Stimulated activated CD4-positive, alpha-beta T cell treated with anti-CD3 and anti-CD28 coated beads, Interleukin-15, amount 100 ng/mL, for 24 hours (primary cell): ENCODE data around the gene EPG5.
A peak's percentile ranks its signal among the peaks of the same experiment; 100 is the strongest.
"Not testable (repeated sequence)": the region's sequence is repeated elsewhere in the genome, so short reads cannot be mapped to it uniquely, and the experiment has no call there.

Source experiments
- DNase-seq: peaks from one replicate; pipeline ENCODE4 v3.0.0-alpha.2; 2020

The EPG5 gene

GRCh38 chr18:45836242-45837205 is 130.6 kb downstream of the EPG5 start:
- DNase-seq: no peak

- no peak for DNase-seq
Measured at GRCh38 chr18:45835057-45835636, 132.0 kb downstream of the EPG5 start.

GRCh38 chr18:45834306-45834705 is 132.8 kb downstream of the EPG5 start:
- DNase-seq: no peak

DNA sequence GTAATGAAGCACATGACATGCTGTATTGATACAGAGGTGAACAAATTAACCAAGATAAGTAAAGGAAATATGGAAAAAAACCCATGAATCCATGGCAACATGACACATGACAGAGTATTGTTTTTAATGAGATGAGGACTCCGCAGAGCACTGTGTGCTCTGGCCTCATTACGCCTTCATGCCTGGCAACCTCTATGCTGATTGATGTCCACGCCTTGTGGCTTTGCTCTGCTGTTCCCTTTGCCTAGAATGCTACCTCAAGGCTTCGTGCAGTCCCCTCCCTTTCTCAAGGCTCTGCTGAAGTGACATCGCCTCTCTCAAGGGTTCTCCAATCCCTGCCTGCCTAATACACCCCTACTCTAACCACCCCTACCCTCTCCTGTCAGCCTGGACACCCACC is 133.3 kb downstream of the EPG5 start:
- DNase-seq: no peak

GRCh38 chr18:45830917-45831316 is 136.2 kb downstream of the EPG5 start:
- DNase-seq: no peak

GRCh38 chr18:45829855-45830254 is 137.3 kb downstream of the EPG5 start:
- DNase-seq: no peak

GRCh38 chr18:45828917-45829811 is 138.0 kb downstream of the EPG5 start:
- DNase-seq: no peak

GRCh38 chr18:45826716-45827115 is 140.4 kb downstream of the EPG5 start:
- not testable (repeated sequence) for DNase-seq

DNA sequence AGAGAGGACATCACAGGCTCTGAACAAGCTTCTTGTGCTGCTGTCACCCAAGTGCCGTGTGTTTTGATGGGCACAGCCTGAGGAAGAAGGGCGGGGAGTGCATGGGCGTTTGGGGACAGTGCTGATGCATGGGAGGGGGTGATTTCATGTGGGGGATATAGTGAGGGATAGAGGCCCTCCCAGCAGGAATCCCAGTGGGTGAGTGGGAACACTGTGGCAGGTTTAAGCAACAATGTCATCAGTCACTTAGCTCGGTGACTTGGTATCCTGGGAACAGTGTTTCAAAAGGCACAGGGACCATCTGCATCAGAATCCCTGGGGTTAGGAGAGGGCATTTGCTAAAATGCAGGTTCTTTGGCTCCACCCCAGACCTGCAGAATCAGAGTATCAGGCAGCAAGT is 141.0 kb downstream of the EPG5 start:
- DNase-seq: no peak

GRCh38 chr18:45825258-45826044 is 141.7 kb downstream of the EPG5 start, which contains the start of gene SIGLEC15:
Gene SIGLEC15, plus strand, starts transcription at chr18:45825675. Its CDS starts 54 bp downstream, at chr18:45825729.
- no peak for DNase-seq

GRCh38 chr18:45821711-45822110 is 145.4 kb downstream of the EPG5 start:
- DNase-seq: no peak

- no peak for DNase-seq
Measured at GRCh38 chr18:45821026-45821425, 146.1 kb downstream of the EPG5 start.

DNA sequence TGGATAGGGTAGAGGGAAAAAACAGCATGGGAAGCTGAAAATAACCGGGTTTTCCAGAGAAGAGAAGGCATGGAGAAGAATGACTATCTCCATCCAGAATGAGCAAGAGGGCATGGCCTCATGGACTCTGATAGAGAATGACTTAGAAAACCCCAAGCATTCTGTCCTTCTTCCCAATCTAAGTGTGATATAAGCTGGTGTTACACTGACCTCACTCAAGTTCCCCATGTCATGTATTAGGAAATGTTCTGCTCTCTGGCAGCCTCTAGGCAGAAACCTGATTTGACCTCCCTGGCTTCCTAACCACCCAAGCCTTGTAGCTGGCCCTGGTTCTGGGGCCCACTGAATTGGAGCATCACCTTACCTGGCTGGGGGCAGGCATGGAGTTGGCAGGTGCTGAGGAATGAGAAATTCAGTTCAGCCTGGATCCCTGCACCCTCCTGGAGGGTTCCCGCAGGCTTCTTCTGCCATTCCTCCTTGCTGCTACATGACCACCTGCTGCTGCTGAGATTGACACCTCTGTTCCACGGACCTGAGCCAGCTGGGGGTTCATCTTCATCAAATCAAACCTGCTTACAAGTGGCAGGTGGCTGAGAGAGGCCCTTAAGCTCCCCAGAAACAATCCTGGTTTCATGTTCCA is 146.9 kb downstream of the EPG5 start:
- DNase-seq: no peak

DNA sequence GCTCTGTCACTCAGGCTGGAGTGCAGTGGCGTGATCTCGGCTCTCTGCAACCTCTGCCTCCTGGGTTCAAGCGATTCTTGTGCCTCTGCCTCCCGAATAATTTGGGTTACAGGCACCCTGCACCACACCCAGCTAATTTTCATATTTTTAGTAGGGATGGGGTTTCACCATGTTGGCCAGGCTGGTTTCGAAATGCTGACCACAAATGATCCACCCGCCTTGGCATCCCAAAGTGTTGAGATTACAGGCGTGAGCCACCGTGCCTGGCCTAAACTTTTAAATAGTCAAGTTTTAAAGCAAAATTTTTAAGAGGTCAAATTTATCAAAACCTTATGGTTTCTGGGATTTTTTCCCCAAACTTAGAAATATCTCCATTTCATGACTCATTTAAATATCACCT is 148.4 kb downstream of the EPG5 start:
- DNase-seq: not testable (repeated sequence)

DNA sequence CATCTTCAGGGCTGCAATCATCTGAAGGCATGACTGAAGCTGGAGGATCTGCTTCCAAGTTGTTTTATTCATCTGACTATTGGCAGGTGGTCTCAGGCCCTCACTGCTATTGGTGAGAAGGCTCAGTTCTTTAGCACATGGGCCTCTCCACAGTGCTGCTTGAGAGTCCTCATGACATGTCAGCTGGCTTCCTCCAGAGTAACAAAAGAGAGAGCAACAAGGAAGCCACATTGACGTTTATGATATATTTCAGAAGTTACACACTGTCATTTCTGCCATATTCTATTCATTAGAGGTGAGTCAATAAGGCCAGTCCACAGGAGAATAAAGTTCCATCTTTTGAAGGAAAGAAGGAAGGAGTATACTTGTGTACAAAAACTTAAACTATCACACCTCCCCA is 149.6 kb downstream of the EPG5 start:
- no peak for DNase-seq

- not testable (repeated sequence) for DNase-seq
Measured at GRCh38 chr18:45814733-45815132, 152.4 kb downstream of the EPG5 start.

DNA sequence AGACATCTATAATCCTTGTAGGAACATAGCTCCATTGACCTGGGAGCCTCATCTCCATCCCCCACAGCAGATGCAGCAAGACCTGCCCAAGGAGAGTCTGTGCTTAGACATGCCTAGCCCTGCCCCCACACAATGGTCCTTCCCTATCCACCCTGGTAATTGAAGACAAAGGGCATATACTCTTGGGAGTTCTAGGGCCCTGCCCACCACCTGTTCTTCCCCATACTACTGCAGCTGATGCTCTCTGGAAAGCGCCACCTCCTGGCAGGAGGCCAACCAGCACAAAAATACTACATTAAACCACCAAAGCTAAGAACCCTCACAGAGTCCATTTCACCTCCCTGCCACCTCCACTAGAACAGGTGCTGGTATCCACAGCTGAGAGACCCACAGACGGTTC is 160.0 kb downstream of the EPG5 start:
- DNase-seq: peak; percentile 41

- DNase-seq: no peak
Measured at GRCh38 chr18:45806226-45806625, 160.9 kb downstream of the EPG5 start.

DNA sequence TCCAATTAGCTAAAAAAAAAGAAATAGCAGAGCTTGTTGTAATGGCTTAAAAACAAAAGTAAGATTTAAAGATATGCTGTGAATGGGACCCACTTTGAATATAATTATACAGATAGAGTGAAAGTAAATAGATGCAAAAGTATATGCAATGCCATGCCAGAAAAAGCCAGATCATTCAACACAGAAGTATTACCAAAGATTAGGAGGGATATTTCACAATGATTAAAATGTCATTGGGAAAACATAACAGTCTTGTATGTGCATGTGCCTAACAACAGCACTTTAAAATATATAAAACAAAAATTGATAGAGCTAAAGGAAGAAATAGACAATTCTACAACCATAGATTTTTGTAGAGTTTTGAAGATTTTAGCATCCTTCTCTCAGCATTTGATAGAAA is 161.6 kb downstream of the EPG5 start:
- no peak for DNase-seq

DNA sequence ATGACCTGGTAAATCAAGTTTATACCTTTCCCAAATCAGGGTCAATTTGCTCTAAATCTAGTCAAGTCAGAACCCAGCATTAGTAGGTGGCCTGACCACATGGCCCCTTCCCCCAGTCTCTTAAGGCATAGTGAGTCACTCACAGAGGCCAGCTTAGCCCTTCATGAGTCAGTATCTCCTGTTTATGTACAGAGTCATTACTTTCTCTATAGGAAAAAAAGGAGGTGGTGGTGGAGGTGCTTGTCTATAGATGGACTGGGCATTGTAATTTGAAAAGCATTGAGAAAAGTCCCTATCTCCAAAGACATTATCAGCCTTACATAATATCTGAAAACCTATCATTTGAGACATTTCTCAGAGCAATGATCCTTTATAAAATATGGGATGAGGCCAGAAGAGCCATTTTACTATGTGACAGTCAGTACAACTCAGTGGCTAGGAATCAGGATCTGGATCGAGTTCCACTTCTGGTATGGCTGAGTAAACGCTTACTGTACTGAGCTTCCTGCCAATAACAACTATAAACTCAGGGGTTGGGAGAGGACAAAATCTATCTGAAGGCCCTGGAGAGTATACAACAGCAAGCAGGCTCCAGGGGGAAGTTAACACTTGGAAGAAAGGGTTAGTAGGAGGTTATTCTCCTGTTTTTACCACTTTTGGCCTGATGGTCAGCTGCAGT is 164.2 kb downstream of the EPG5 start:
- peak; percentile 29 for DNase-seq

- no peak for DNase-seq
Measured at GRCh38 chr18:45801416-45802004, 165.6 kb downstream of the EPG5 start.
